ENCODE results near the gene CHGA.

GRCh38 chr14:92923744-92924103, 774 bp downstream of the CHGA start:
- TF ChIP-seq CTCF (IDR thresholded peaks at IDR 0.05; ENCODE audit: low read depth, low read length) (no peak), POLR2A (IDR thresholded peaks at IDR 0.05; ENCODE audit: extremely low read depth, insufficient read length) (no peak), MYC (IDR thresholded peaks at IDR 0.05; ENCODE audit: low read depth, low read length) (no peak)
